OCI-LY1 (cell line): ENCODE results near the gene FAM76A.

Source experiments
- H2AFZ ChIP-seq: fragments of 200-600 bp; sonication (generic), shearing (Covaris generic); 2 replicates; pipeline ENCODE4 v1.6.0; 2014; ENCODE audit warnings: antibody characterized with exemption, mild to moderate bottlenecking, low read length
- H3F3A ChIP-seq: fragments of 200-600 bp; sonication (generic), shearing (Covaris generic); 2 replicates; pipeline ENCODE4 v1.6.0; 2014; ENCODE audit warnings: mild to moderate bottlenecking, antibody characterized with exemption, low read length, moderate library complexity; ENCODE audit not compliant: insufficient read depth
- H3K27ac ChIP-seq: fragments of 200-600 bp; sonication (generic); 2 replicates; pipeline ENCODE4 v1.5.1; 2014; ENCODE audit warnings: low read length, mixed run types, mild to moderate bottlenecking, low read depth; ENCODE audit not compliant: poor library complexity, severe bottlenecking
- H3K27me3 ChIP-seq: fragments of 200-600 bp; sonication (generic); 2 replicates; pipeline ENCODE4 v1.6.0; 2014; ENCODE audit warnings: antibody characterized with exemption, mild to moderate bottlenecking, low read length, moderate library complexity; ENCODE audit not compliant: insufficient read depth
- H3K36me3 ChIP-seq: fragments of 200-600 bp; sonication (generic); 2 replicates; pipeline ENCODE4 v1.6.1; 2014; ENCODE audit warnings: mild to moderate bottlenecking, antibody characterized with exemption, low read length, moderate library complexity, mixed read lengths; ENCODE audit not compliant: insufficient read depth
- H3K4me1 ChIP-seq: fragments of 200-600 bp; sonication (generic); 2 replicates; pipeline ENCODE4 v1.5.1; 2014; ENCODE audit warnings: mild to moderate bottlenecking, low read length, moderate library complexity; ENCODE audit not compliant: insufficient read depth, severe bottlenecking
- H3K4me2 ChIP-seq: fragments of 200-600 bp; sonication (generic), shearing (Covaris generic); 2 replicates; pipeline ENCODE4 v1.6.1; 2014; ENCODE audit warnings: low read length
- H3K4me3 ChIP-seq: fragments of 200-600 bp; sonication (generic); 2 replicates; pipeline ENCODE4 v1.5.1; 2014; ENCODE audit warnings: low read length, low read depth, mild to moderate bottlenecking, mixed read lengths; ENCODE audit not compliant: poor library complexity, severe bottlenecking
- H3K79me2 ChIP-seq: fragments of 200-600 bp; shearing (Covaris generic); 2 replicates; pipeline ENCODE4 v1.6.1; 2016; ENCODE audit warnings: mixed run types, low read length, mixed read lengths; ENCODE audit not compliant: insufficient read depth
- H3K9ac ChIP-seq: fragments of 200-600 bp; sonication (generic), shearing (Covaris generic); 2 replicates; pipeline ENCODE4 v1.6.1; 2014; ENCODE audit warnings: mild to moderate bottlenecking, low read length, mixed read lengths
- H3K9me2 ChIP-seq: fragments of 200-600 bp; sonication (generic), shearing (Covaris generic); 2 replicates; pipeline ENCODE4 v1.6.1; 2014; ENCODE audit warnings: low read depth, mild to moderate bottlenecking, low read length, mixed read lengths
- H3K9me3 ChIP-seq: fragments of 200-600 bp; shearing (Covaris generic); 2 replicates; pipeline ENCODE4 v1.6.1; 2014; ENCODE audit warnings: low read length, mixed read lengths
- H4K20me1 ChIP-seq: fragments of 200-600 bp; sonication (generic), shearing (Covaris generic); 2 replicates; pipeline ENCODE4 v1.6.0; 2016; ENCODE audit warnings: mild to moderate bottlenecking, low read length; ENCODE audit not compliant: insufficient read depth
- CTCF ChIP-seq: fragments of 200-600 bp; sonication (generic), shearing (Covaris generic); IDR thresholded peaks from 2 replicates; pipeline ENCODE4 v1.5.1; 2017; ENCODE audit warnings: mild to moderate bottlenecking, antibody characterized with exemption, low read length, moderate library complexity, mixed read lengths
- EZH2 ChIP-seq: fragments of 200-600 bp; sonication (generic), shearing (Covaris generic); IDR thresholded peaks from 2 replicates; pipeline ENCODE4 v1.8.0; 2017; ENCODE audit warnings: borderline replicate concordance, mixed run types, mild to moderate bottlenecking, antibody characterized with exemption, low read length, moderate library complexity, mixed read lengths

Gene FAM76A

GRCh38 chr1:27682351-27682944, 43.3 kb upstream of the FAM76A start:
- no peaks in the 10 kb centered on the region for H3K4me1 ChIP-seq
- H3K9me3 ChIP-seq, result peaks cover 5% of the 10 kb centered on the region; the same call in 1 of the 2 replicates
- no peaks in the 10 kb centered on the region for H3K36me3 ChIP-seq
- no peak overlapping the region for H2AFZ ChIP-seq
- no peak overlapping the region for H3K27ac ChIP-seq
- H3K27me3 ChIP-seq, result no peaks in the 10 kb centered on the region; the same call in 1 of the 2 replicates
- TF ChIP-seq EZH2 (no peak), CTCF (no peak)
- H3K4me2 ChIP-seq, result no peak overlapping the region
- H3K9ac ChIP-seq, result no peak overlapping the region
- no peaks in the 10 kb centered on the region for H4K20me1 ChIP-seq
- no peaks in the 10 kb centered on the region for H3F3A ChIP-seq
- no peak overlapping the region for H3K4me3 ChIP-seq
- H3K79me2 ChIP-seq, result no peaks in the 10 kb centered on the region
- H3K9me2 ChIP-seq, result no peaks in the 10 kb centered on the region

- Histone ChIP-seq H3K9me3 (peaks cover 5% of the 10 kb centered on the region; the same call in 1 of the 2 replicates), H3K9me2 (no peaks in the 10 kb centered on the region), H3K27ac (no peak overlapping the region), H3K4me3 (no peak overlapping the region), H3F3A (no peaks in the 10 kb centered on the region), H4K20me1 (no peaks in the 10 kb centered on the region), H3K79me2 (no peaks in the 10 kb centered on the region), H3K4me1 (no peaks in the 10 kb centered on the region), H3K27me3 (no peaks in the 10 kb centered on the region; the same call in 1 of the 2 replicates), H3K4me2 (no peak overlapping the region), H2AFZ (no peak overlapping the region), H3K36me3 (no peaks in the 10 kb centered on the region), H3K9ac (no peak overlapping the region)
- no peak for TF ChIP-seq EZH2
- no peak for TF ChIP-seq CTCF
Observed at GRCh38 chr1:27684176-27684575, 41.6 kb upstream of the FAM76A start.

GRCh38 chr1:27686223-27686990, 39.4 kb upstream of the FAM76A start:
- H2AFZ ChIP-seq, result no peak overlapping the region
- peaks cover 4% of the 10 kb centered on the region; the same call in 1 of the 2 replicates for H3K27me3 ChIP-seq
- H3K9me2 ChIP-seq, result no peaks in the 10 kb centered on the region
- H3K4me1 ChIP-seq, result no peaks in the 10 kb centered on the region
- H3K4me3 ChIP-seq, result no peak overlapping the region
- H3K4me2 ChIP-seq, result no peak overlapping the region
- H3K79me2 ChIP-seq, result no peaks in the 10 kb centered on the region
- no peaks in the 10 kb centered on the region for H3K9me3 ChIP-seq
- TF ChIP-seq CTCF (no peak), EZH2 (no peak)
- no peaks in the 10 kb centered on the region for H3F3A ChIP-seq
- no peak overlapping the region for H3K27ac ChIP-seq
- H3K9ac ChIP-seq, result no peak overlapping the region
- H4K20me1 ChIP-seq, result no peaks in the 10 kb centered on the region
- H3K36me3 ChIP-seq, result no peaks in the 10 kb centered on the region; the same call in 1 of the 2 replicates
